Measurements from ENCODE around the gene MTMR12. TPM values are rescaled to one million over a fixed set of nuclear protein-coding genes. Genes with fewer than 3 reads are reported as not detected.

MTMR12 gene
- total RNA-seq, 2 donors from 2014 or later = 22.1 to 23.5 TPM

DNA sequence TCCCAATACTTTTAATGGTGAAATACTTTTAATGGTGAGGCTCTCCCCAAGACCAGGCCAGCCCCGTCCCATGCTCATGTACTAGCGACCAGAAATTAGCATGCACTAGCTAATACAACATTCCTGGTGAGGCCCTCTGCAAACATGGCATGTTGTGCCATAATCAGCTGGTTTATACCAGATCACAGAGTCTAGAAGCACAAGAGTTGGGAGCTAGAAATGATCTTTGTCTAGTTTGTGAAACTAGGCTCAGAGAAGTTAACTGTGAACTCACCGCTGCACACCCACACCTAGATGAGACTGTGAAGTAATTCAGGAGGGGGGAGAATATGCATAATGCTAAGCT is 37.4 kb downstream of the MTMR12 start:
- Mint-ChIP-seq H3K4me3 (peak overlapping the region in 1 of 2 donors; percentile 56), H3K27me3 (ENCODE audit: low read depth) (no peaks in the 10 kb centered on the region), H3K4me1 (ENCODE audit: low read depth) (peaks cover 44% of the 10 kb centered on the region), H3K36me3 (ENCODE audit: insufficient read depth in 2 of 2) (peaks cover 3 to 10% of the 10 kb centered on the region in 2 donors), H3K27ac (peak overlapping the region; percentile 90), H3K9me3 (no peaks in the 10 kb centered on the region)
- no peak for DNase-seq
- no peak for ATAC-seq (replicated peaks in 1 of 2)

DNA sequence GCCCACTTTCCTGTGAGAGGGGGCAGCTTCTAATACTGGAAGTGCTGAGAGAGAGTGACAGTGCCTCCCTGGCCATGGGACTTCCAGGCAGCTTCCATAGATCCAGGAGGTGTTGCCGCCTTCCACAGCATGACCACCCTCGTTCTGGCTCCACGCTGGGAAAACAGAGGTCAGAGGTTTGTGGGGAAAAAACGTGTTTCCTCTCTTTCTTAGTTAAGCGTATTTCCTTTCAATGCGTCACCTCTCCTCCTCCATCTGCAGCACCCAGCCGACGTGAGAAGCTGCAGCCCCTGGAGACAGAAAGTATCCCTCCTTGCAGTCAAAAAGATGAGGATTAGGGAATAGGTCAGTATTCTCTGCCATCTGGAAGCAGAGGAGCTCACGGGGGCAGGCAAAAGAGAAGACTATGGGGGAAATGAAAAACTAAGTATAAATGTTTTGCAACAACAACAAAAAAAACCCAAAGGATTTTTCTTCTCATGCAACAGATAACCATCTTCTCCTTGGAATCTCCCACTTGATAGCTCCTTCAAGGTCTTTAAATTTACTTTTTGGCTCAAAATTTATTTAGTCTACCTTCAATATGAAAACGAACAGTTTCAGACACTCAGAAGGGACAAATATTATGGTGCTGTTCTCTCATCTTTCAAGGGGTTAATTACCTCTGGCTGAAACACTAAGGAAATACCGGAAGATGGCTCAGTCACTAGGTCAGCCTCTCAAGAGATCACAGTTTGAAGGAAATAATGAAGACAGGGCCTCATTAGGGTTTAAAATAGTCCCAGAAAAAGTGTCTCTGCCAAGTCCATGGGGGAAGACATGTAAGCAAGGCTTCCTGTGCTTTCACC is 38.0 kb downstream of the MTMR12 start:
- DNase-seq = no peak
- Mint-ChIP-seq H3K9me3 (no peaks in the 10 kb centered on the region), H3K36me3 (ENCODE audit: insufficient read depth in 2 of 2) (peaks cover 3 to 15% of the 10 kb centered on the region in 2 donors), H3K27ac (no peak overlapping the region), H3K27me3 (ENCODE audit: low read depth) (no peaks in the 10 kb centered on the region), H3K4me1 (ENCODE audit: low read depth) (peaks cover 38% of the 10 kb centered on the region), H3K4me3 (no peak overlapping the region)
- no peak for ATAC-seq (replicated peaks in 1 of 2)

DNA sequence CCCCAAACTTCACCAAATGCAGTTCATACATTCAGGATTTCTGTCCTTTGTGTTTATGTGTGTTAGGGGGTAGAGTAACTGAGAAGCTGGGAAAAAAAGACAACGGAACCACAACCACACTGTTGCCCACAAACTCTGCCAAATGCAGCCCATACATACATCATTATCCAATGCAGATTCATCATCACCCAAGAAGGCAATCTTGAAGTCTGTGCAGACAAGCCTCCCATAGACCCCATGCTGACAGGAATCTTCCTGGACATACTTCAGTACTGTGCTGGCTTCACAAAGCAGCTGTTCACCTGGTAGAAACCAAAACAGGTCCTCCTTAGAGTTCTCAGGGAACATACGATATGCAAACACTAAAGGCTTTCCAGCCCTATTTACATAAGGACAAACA is 38.9 kb downstream of the MTMR12 start:
- no peak for ATAC-seq (replicated peaks in 1 of 2)
- no peak overlapping the region for H3K27ac Mint-ChIP-seq
- no peaks in the 10 kb centered on the region for H3K9me3 Mint-ChIP-seq
- H3K4me1 Mint-ChIP-seq (ENCODE audit: low read depth) = peaks cover 36% of the 10 kb centered on the region
- no peaks in the 10 kb centered on the region for H3K27me3 Mint-ChIP-seq (ENCODE audit: low read depth)
- no peak for DNase-seq
- peaks cover 3 to 16% of the 10 kb centered on the region in 2 donors for H3K36me3 Mint-ChIP-seq (ENCODE audit: insufficient read depth in 2 of 2)
- H3K4me3 Mint-ChIP-seq = no peak overlapping the region

DNA sequence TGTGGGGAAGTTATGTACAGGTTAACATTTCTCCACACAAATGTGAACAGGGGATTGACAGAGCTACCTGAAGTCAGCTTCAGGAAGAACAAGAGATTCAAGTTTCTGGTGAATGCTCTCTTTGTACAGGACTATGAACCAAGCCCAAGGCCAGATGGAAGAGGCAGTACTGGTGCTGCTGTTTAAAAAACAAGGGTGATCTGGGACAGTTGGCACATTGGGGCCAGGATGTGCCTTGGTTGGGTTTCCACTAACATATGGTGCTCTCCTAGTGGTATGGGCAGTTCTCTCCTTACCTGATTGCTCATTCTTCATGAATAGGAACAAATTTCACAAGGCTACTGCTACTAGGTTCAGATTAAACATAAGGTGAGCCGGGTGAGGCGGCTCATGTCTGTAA is 40.0 kb downstream of the MTMR12 start:
- peaks cover 3 to 22% of the 10 kb centered on the region in 2 donors for H3K36me3 Mint-ChIP-seq (ENCODE audit: insufficient read depth in 2 of 2)
- H3K27me3 Mint-ChIP-seq (ENCODE audit: low read depth) = no peaks in the 10 kb centered on the region
- no peak overlapping the region for H3K4me3 Mint-ChIP-seq
- H3K9me3 Mint-ChIP-seq = no peaks in the 10 kb centered on the region
- DNase-seq (no peak), ATAC-seq (replicated peaks in 1 of 2) (no peak)
- peaks cover 33% of the 10 kb centered on the region for H3K4me1 Mint-ChIP-seq (ENCODE audit: low read depth)
- no peak overlapping the region for H3K27ac Mint-ChIP-seq

DNA sequence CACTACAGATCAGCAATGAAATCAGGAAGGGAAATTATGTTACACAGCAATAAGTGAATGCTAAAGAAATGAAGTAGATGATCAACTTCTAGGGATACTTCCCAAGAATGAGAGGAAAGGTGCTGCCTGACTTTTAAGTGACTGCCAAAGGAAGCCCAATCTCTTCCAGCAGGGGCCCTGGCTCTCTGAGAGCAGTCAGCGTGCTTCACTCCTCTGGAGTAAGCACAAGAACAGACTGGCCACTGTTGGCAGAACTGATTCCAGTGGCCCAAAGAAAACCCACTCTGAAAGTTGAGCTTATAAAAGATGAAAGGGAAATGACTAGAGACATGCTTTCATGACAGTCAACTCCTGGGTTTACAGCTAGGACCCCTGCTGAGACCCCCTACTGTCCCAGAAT is 41.8 kb downstream of the MTMR12 start:
- Mint-ChIP-seq H3K9me3 (no peaks in the 10 kb centered on the region), H3K36me3 (ENCODE audit: insufficient read depth in 2 of 2) (peaks cover 3 to 25% of the 10 kb centered on the region in 2 donors), H3K27ac (no peak overlapping the region), H3K4me1 (ENCODE audit: low read depth) (peaks cover 15% of the 10 kb centered on the region), H3K27me3 (ENCODE audit: low read depth) (no peaks in the 10 kb centered on the region), H3K4me3 (no peak overlapping the region)
- DNase-seq (no peak), ATAC-seq (replicated peaks in 1 of 2) (no peak)

DNA sequence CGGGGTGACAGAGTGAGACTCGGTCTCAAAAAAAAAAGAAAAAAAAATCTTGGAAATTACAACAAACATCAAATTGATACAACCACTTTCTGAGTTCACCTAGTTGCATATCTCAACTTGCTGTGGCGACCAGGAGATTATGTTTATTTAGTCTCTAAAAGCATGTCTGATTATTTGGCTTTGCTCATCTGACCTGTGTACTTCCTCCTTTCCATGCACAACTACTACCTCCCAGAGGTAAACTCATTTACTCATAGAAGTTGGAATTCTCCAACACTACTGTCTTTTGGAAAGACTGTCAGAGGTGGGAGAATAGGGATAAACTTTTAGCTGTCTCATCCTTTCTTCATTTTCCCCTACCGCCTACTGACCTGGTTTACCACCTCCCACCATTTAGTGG is 42.6 kb downstream of the MTMR12 start:
- ATAC-seq (replicated peaks in 1 of 2) (no peak), DNase-seq (no peak)
- H3K27ac Mint-ChIP-seq = no peak overlapping the region
- no peak overlapping the region for H3K4me3 Mint-ChIP-seq
- H3K4me1 Mint-ChIP-seq (ENCODE audit: low read depth) = peaks cover 8% of the 10 kb centered on the region
- H3K9me3 Mint-ChIP-seq = no peaks in the 10 kb centered on the region
- no peaks in the 10 kb centered on the region for H3K27me3 Mint-ChIP-seq (ENCODE audit: low read depth)
- H3K36me3 Mint-ChIP-seq (ENCODE audit: insufficient read depth in 2 of 2) = peaks cover 3 to 22% of the 10 kb centered on the region in 2 donors

DNA sequence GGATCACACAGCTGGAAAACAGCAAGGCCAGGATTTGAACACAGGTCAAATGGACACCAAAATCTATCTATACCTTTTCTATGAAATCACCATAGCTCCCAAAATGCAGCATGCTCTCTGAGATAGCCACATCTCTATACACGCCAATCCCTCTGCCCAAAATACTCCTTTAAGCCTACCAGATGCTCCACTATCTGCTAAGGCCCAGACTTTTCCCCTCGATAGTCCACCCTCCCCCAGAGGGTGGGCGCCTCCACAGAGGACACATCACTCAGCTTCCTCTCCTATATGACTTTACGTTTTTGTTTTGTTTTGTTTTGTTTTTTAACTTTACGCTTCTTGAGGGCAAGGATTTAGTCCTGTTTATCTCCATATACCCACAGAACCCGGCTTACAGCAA is 46.8 kb downstream of the MTMR12 start:
- H3K9me3 Mint-ChIP-seq = no peaks in the 10 kb centered on the region
- H3K4me1 Mint-ChIP-seq (ENCODE audit: low read depth) = peaks cover 17% of the 10 kb centered on the region
- ATAC-seq (replicated peaks in 1 of 2) (no peak), DNase-seq (no peak)
- H3K27me3 Mint-ChIP-seq (ENCODE audit: low read depth) = no peaks in the 10 kb centered on the region
- peak overlapping the region; percentile 2 for H3K27ac Mint-ChIP-seq
- peaks cover 7 to 43% of the 10 kb centered on the region in 2 donors for H3K36me3 Mint-ChIP-seq (ENCODE audit: insufficient read depth in 2 of 2)
- H3K4me3 Mint-ChIP-seq = no peak overlapping the region

DNA sequence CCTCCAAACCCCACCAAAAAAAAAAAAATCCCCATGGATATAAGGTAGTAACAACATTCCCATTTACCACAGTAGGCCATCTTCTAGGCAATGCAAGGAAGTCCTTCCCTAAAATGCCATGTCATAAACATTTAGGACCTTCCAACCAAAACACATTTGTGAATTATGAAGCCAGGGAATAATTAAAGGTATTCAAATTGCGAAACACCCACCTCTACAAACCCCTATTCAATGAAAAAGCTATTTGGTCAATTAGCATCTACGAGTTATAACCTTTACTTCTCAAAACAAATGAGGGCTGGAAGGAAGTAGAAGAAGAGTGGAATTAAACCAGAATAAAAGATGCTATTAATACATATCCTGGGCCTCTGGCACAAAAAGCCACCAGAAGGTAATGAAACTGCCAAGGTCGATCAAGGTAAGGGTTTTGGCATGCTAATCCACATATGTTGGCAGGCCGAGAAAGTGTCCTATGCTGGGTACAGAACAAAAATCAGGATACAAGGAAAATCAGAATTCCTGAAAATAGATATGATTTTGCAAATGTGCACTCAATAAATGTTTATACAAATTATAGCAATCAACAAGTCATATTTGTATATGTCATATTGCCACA is 47.7 kb downstream of the MTMR12 start:
- Mint-ChIP-seq H3K9me3 (no peaks in the 10 kb centered on the region), H3K4me3 (no peak overlapping the region), H3K27me3 (ENCODE audit: low read depth) (no peaks in the 10 kb centered on the region), H3K36me3 (ENCODE audit: insufficient read depth in 2 of 2) (peaks cover 7 to 41% of the 10 kb centered on the region in 2 donors), H3K4me1 (ENCODE audit: low read depth) (peaks cover 19% of the 10 kb centered on the region), H3K27ac (no peak overlapping the region)
- DNase-seq (no peak), ATAC-seq (replicated peaks in 1 of 2) (no peak)

DNA sequence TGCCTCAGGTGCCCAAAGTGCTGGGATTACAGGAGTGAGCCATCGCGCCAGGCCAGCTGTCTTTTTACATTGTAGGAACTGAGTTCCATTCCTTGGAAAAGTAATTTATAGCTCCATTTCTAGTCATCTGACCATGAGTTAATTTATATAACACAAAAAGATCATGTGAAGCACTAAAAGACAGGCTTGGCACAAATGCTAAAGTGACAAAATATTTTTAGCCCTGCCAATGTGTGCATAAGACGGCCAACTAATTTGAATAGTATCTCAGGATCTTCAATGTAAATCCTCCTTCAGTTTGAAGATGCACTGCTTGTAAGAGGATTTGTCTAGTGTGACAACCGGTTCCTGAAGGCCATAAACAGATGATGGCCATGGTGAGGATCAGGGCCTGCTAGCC is 49.1 kb downstream of the MTMR12 start:
- H3K9me3 Mint-ChIP-seq = no peaks in the 10 kb centered on the region
- ATAC-seq (replicated peaks in 1 of 2) (no peak), DNase-seq (no peak)
- H3K36me3 Mint-ChIP-seq (ENCODE audit: insufficient read depth in 2 of 2) = peaks cover 7 to 43% of the 10 kb centered on the region in 2 donors
- H3K4me3 Mint-ChIP-seq = no peak overlapping the region
- peaks cover 19% of the 10 kb centered on the region for H3K4me1 Mint-ChIP-seq (ENCODE audit: low read depth)
- H3K27me3 Mint-ChIP-seq (ENCODE audit: low read depth) = no peaks in the 10 kb centered on the region
- H3K27ac Mint-ChIP-seq = no peak overlapping the region

DNA sequence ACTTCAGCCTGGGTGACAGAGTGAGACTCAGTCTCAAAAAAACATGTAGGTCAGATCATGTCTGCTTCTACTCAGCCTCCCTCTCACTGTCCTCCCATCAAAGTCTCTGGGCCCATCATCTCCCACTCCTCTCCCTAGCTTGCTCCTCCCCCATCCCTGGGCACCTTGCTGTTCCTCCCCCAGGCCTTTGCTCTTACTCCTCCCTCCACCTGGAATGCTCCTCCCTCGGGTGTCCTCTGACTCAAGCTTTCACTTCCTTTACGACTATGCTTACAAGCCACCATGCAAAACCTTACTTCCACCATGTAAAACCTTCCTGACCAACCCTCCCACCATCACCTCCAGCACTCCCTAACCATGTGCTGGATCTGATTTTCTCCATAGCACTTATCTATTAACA is 51.5 kb downstream of the MTMR12 start:
- peaks cover 7 to 39% of the 10 kb centered on the region in 2 donors for H3K36me3 Mint-ChIP-seq (ENCODE audit: insufficient read depth in 2 of 2)
- no peaks in the 10 kb centered on the region for H3K27me3 Mint-ChIP-seq (ENCODE audit: low read depth)
- H3K4me1 Mint-ChIP-seq (ENCODE audit: low read depth) = peaks cover 11% of the 10 kb centered on the region
- peak overlapping the region in 1 of 2 donors; percentile 0 for H3K4me3 Mint-ChIP-seq
- peak overlapping the region; percentile 10 for H3K27ac Mint-ChIP-seq
- ATAC-seq (replicated peaks in 1 of 2) (peak; percentile 76 to 87), DNase-seq (peak; percentile 26 to 40)
- no peaks in the 10 kb centered on the region for H3K9me3 Mint-ChIP-seq

DNA sequence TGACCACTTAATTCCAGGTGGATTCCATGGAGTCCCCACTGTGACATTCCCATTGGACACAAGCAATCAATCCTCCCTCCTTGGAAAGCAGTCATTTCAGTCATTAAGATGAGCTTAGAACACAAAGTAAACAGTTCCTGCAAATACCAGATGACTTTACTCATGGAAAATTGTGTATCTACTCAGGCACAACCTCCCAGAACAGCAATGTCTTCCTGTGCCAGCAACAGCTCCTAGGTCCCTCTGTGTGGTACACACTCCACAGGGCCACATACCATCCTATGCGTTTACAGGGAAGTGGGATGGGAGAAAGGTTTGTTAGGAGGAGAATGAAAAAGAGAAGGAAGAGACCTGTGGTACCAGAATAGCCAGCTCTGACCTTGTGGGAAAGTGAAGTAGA is 53.7 kb downstream of the MTMR12 start:
- no peak for DNase-seq
- no peak for ATAC-seq (replicated peaks in 1 of 2)
- H3K9me3 Mint-ChIP-seq = no peaks in the 10 kb centered on the region
- no peaks in the 10 kb centered on the region for H3K27me3 Mint-ChIP-seq (ENCODE audit: low read depth)
- peaks cover 11% of the 10 kb centered on the region for H3K4me1 Mint-ChIP-seq (ENCODE audit: low read depth)
- no peak overlapping the region for H3K4me3 Mint-ChIP-seq
- peaks cover 9 to 40% of the 10 kb centered on the region in 2 donors for H3K36me3 Mint-ChIP-seq (ENCODE audit: insufficient read depth in 2 of 2)
- H3K27ac Mint-ChIP-seq = peak overlapping the region; percentile 20

DNA sequence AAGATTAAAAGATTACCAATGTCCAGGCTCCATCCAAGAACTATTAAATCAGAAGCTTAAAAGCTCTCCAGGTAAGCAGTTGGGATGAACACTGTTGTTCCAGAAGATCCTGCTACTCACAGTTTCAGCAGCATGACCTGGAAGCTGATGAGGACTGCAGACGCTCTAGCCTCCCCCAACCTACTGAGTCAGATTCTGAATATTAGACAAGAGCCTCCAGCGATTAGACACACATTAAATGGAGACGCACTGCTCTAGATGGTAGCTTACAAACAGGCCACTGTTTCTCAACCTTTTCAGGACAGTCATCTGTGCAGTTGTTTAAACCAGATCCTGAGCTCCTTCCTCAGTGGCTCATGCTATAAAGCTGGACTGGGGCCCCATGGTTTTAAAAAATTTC is 54.3 kb downstream of the MTMR12 start:
- no peak overlapping the region for H3K4me3 Mint-ChIP-seq
- ATAC-seq (replicated peaks in 1 of 2) (no peak), DNase-seq (no peak)
- peaks cover 11 to 39% of the 10 kb centered on the region in 2 donors for H3K36me3 Mint-ChIP-seq (ENCODE audit: insufficient read depth in 2 of 2)
- no peaks in the 10 kb centered on the region for H3K9me3 Mint-ChIP-seq
- no peaks in the 10 kb centered on the region for H3K27me3 Mint-ChIP-seq (ENCODE audit: low read depth)
- no peak overlapping the region for H3K27ac Mint-ChIP-seq
- H3K4me1 Mint-ChIP-seq (ENCODE audit: low read depth) = peaks cover 11% of the 10 kb centered on the region

DNA sequence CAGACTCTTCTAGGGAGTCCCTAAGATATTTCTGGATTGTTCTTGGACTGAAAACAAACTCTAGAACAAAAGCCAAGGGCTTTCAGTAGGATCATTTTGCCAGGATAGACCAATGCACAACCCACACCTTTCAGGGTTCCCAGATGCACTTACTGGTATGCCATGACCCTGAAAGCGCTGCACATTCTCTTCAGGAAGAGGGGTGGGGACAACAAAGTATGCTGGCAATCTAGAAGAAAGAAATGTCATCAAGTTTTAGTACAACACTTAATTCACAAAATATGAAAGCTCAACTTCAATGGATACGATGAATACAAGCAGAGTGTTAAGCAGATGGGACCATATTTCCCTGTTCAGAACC is 57.2 kb downstream of the MTMR12 start:
- Mint-ChIP-seq H3K4me1 (ENCODE audit: low read depth) (no peaks in the 10 kb centered on the region), H3K4me3 (no peak overlapping the region), H3K27ac (no peak overlapping the region), H3K27me3 (ENCODE audit: low read depth) (no peaks in the 10 kb centered on the region), H3K9me3 (no peaks in the 10 kb centered on the region), H3K36me3 (ENCODE audit: insufficient read depth in 2 of 2) (peaks cover 4 to 15% of the 10 kb centered on the region in 2 donors)
- no peak for DNase-seq
- ATAC-seq (replicated peaks in 1 of 2) = no peak
